K562 (cell line): ENCODE data around the gene FES. TPM values are rescaled to one million over a fixed set of nuclear protein-coding genes. Genes with fewer than 3 reads are reported as not detected.

Source experiments
- ATAC-seq: fragments of 200-7000 bp; cut with Tn5 transposase; 3 replicates; pipeline ENCODE4 v1.9.1; 2020; ENCODE audit warnings: moderate library complexity
- BruUV-seq: library from RNA; stranded (reverse); fragments of 400-500 nt; replicated peaks from 2 replicates; lab custom pipeline; 2021; lab: Mats Ljungman, UMichigan
- CTCF ChIA-PET: fragments of 300-600 bp; formaldehyde crosslinking; extraction: SDS; loops from one replicate; lab custom pipeline; 2021; ENCODE audit warnings: low intra/inter-chr PET ratio; lab: Yijun Ruan, JAX
- POLR2A ChIA-PET: fragments of 300-600, 350-650 bp; sonication (Branson Sonifier 250); formaldehyde crosslinking; extraction: SDS; loops from one replicate; lab custom pipeline; 2021; ENCODE audit warnings: antibody characterized with exemption, inconsistent platforms; lab: Yijun Ruan, JAX
- DNase-seq, 4 experiments: peaks; one replicate each; pipeline versions ENCODE4 v3.0.0 to v3.0.0-alpha.2; 2011 to 2018; ENCODE audit warnings: low spot score in 3 of 4, mixed read lengths in 3 of 4; ENCODE audit errors: extremely low read depth in 1 of 4
- FAIRE-seq: peaks from 2 replicates; lab custom pipeline; 2011; peaks lifted over from hg19 to GRCh38; lab: Jason Lieb, UNC
- H2AFZ ChIP-seq: 2 replicates; pipeline ENCODE4 v1.6.0; 2011; ENCODE audit warnings: low read depth, low read length, control low read depth, inconsistent platforms
- H3K27ac ChIP-seq: fragments of 200-600 bp; 3 replicates; pipeline ENCODE4 v1.8.0; 2011; ENCODE audit warnings: low read depth, mild to moderate bottlenecking, control low read depth, inconsistent platforms, low read length, moderate library complexity, mixed read lengths; ENCODE audit errors: extremely low read depth
- H3K27me3 ChIP-seq, 2 experiments: fragments of 300-600 bp in 1 of 2; 2 replicates in 1 of 2; 3 replicates in 1 of 2; pipeline versions ENCODE4 v1.6.0 to v1.8.0; 2011; ENCODE audit warnings: inconsistent platforms in 2 of 2, low read length in 2 of 2, mild to moderate bottlenecking in 1 of 2, mixed read lengths in 1 of 2, moderate library complexity in 1 of 2; ENCODE audit not compliant: control insufficient read depth in 2 of 2, insufficient read depth in 2 of 2
- H3K36me3 ChIP-seq: fragments of 300-600 bp; 3 replicates; pipeline ENCODE4 v1.8.0; 2011; ENCODE audit warnings: mild to moderate bottlenecking, low read length, inconsistent platforms; ENCODE audit not compliant: control insufficient read depth, insufficient read depth
- H3K4me1 ChIP-seq, 2 experiments: fragments of 200-600 bp in 1 of 2; replicated peaks in 1 of 2; 2 replicates in 1 of 2; 3 replicates in 1 of 2; pipeline versions ENCODE4 v1.5.1 to v1.8.0; 2011; ENCODE audit warnings: inconsistent platforms in 2 of 2, low read length in 2 of 2, mild to moderate bottlenecking in 1 of 2, mixed read lengths in 1 of 2, moderate library complexity in 1 of 2; ENCODE audit not compliant: control insufficient read depth in 2 of 2, insufficient read depth in 2 of 2
- H3K4me2 ChIP-seq: 2 replicates; pipeline ENCODE4 v1.6.1; 2011; ENCODE audit warnings: low read length, control low read depth, inconsistent platforms, mixed read lengths; ENCODE audit not compliant: insufficient read depth
- H3K4me3 ChIP-seq: fragments of 200-600 bp; sonication (generic), shearing (Covaris generic); 2 replicates; pipeline ENCODE4 v1.5.1; 2016; ENCODE audit warnings: control low read depth, inconsistent platforms
- H3K79me2 ChIP-seq: fragments of 200-600 bp; 3 replicates; pipeline ENCODE4 v1.8.0; 2011; ENCODE audit warnings: low read length, inconsistent platforms; ENCODE audit not compliant: control insufficient read depth, insufficient read depth
- H3K9ac ChIP-seq, 2 experiments: 2 replicates each; pipeline versions ENCODE4 v1.6.0 to v1.6.1; 2011; ENCODE audit warnings: low read depth in 2 of 2, low read length in 2 of 2, control low read depth in 1 of 2, inconsistent platforms in 1 of 2, mild to moderate bottlenecking in 1 of 2, mixed read lengths in 1 of 2; ENCODE audit not compliant: insufficient read depth in 1 of 2
- H3K9me1 ChIP-seq: one replicate; pipeline ENCODE4 v1.6.0; 2011; ENCODE audit warnings: inconsistent platforms, mild to moderate bottlenecking, low read length, moderate library complexity; ENCODE audit not compliant: control insufficient read depth, insufficient read depth
- H3K9me3 ChIP-seq: replicated peaks from 2 replicates; pipeline ENCODE4 v1.5.1; 2011; ENCODE audit warnings: low read depth, low read length, inconsistent platforms; ENCODE audit not compliant: control insufficient read depth, insufficient read depth
- H4K20me1 ChIP-seq: replicated peaks from 2 replicates; pipeline ENCODE4 v1.6.1; 2011; ENCODE audit warnings: low read length, inconsistent platforms, mixed read lengths; ENCODE audit not compliant: control insufficient read depth, insufficient read depth
- CTCF ChIP-seq, 3 experiments: IDR thresholded peaks in 2 of 3; conservative IDR thresholded peaks in 1 of 3; 2 replicates each; pipeline ENCODE4 v1.5.1; 2011 to 2012; ENCODE audit warnings: low read length in 3 of 3, mild to moderate bottlenecking in 3 of 3, control low read depth in 2 of 3, improper control_type of control experiment in 1 of 3, inconsistent platforms in 1 of 3, low read depth in 1 of 3, mixed read lengths in 1 of 3, moderate library complexity in 1 of 3; ENCODE audit not compliant: insufficient read depth in 2 of 3
- JUNB ChIP-seq: fragments of 450-650 bp; formaldehyde crosslinking; conservative IDR thresholded peaks from 2 replicates; pipeline ENCODE4 v1.4.0; 2020; ENCODE audit warnings: mild to moderate bottlenecking
- NCOA2 ChIP-seq, 2 experiments: fragments of 450-650 bp; IDR thresholded peaks; 2 replicates each; pipeline ENCODE4 v1.6.1; 2018; ENCODE audit warnings: mild to moderate bottlenecking in 2 of 2, moderate library complexity in 1 of 2; ENCODE audit not compliant: partially characterized antibody in 2 of 2
- SMAD1 ChIP-seq: fragments of 150-350 bp; IDR thresholded peaks from 2 replicates; pipeline ENCODE4 v1.6.1; 2014; ENCODE audit warnings: low read length, low read depth; ENCODE audit not compliant: partially characterized antibody
- ZBTB1 ChIP-seq: sonication (generic); formaldehyde crosslinking; IDR thresholded peaks from 2 replicates; pipeline ENCODE4 v1.8.1; 2023; ENCODE audit warnings: missing genetic modification reagents, low read depth, mild to moderate bottlenecking, borderline replicate concordance
- WGBS: fragments of 100-300 bp; shearing (Covaris generic); methylation state at CpG from one replicate; pipeline ENCODE4 v1.1.6; 2016; ENCODE audit warnings: low coverage, mixed read lengths; ENCODE audit not compliant: insufficient coverage; ENCODE audit errors: missing lambda C conversion rate; 5-methylcytosine and 5-hydroxymethylcytosine counted together
- in situ Hi-C: fragments of 300-500 bp; cut with MboI; formaldehyde crosslinking; loops from 4 replicates; pipeline ENCODE4 v1.15.0; 2018; ENCODE audit warnings: inconsistent platforms, mixed read lengths
- intact Hi-C: fragments of 100-400 bp; cut with micrococcal nuclease; formaldehyde crosslinking; loops from 2 replicates; pipeline ENCODE4 v1.14.2; 2022
- polyA plus RNA-seq, 8 experiments: library from polyadenylated mRNA; depleted of rRNA in 4 of 8; stranded (reverse) in 5 of 8; unstranded in 3 of 8; fragments of >200 nt; fragmentation: Nextera tagmentation in 2 of 8; fragmentation: Illumina TruSeq in 1 of 8; extraction: Ambion mirVana in 2 of 8; extraction: Trizol in 1 of 8; gene quantifications; 2 replicates each; pipeline versions ENCODE4 v1.2.1 to v1.2.3, GENCODE V29; 2011 to 2014; ENCODE audit warnings: inconsistent platforms in 1 of 8, missing spikeins in 1 of 8
- total RNA-seq, 7 experiments: library from RNA; depleted of rRNA in 6 of 7; stranded (reverse); fragments of >200 nt in 6 of 7; fragmentation: Illumina TruSeq in 2 of 7; extraction: Trizol in 2 of 7; gene quantifications; 2 replicates each; pipeline versions ENCODE4 v1.2.1 to v1.2.3, GENCODE V29; 2011 to 2021; ENCODE audit warnings: low replicate concordance in 1 of 7
- TF ChIP-seq, protein P1 (sequence below), 3 experiments: fragments of 200-800 bp in 1 of 3; sonication (Bioruptor generic) in 1 of 3; sonication (generic) in 1 of 3; formaldehyde crosslinking in 1 of 3; IDR thresholded peaks; 2 replicates each; pipeline versions ENCODE4 v1.6.1 to v1.8.0; 2016 to 2022; ENCODE audit warnings: mild to moderate bottlenecking in 2 of 3, missing compliant biosample characterization in 2 of 3, missing genetic modification characterization in 2 of 3, missing genetic modification reagents in 1 of 3

FES gene
- total and polyA plus RNA-seq, 9 of the 15 experiments (the other 6 are each of a cell fraction or from before 2014, with no cell fraction given) = 0.38 to 2.6 (median 0.82) TPM

- no peak for TF ChIP-seq JUNB
- TF ChIP-seq, all 486 proteins: peak for 40
These were observed 11.7 kb upstream of the FES start (continued) for GRCh38 chr15:90872486-90873184.

- POLR2A ChIA-PET = interaction anchor here (0.6 to 2.0 kb wide), 7 partner anchors 8 to 1296 kb away, joined by 3 to 6 read pairs (median 4); no protein-coding TSS in a partner anchor
- BruUV-seq = no TSS peak
These were observed 10.8 kb upstream of the FES start for GRCh38 chr15:90873488-90873997.

More at GRCh38 chr15:90873488-90873997, 10.8 kb upstream of the FES start:
- Histone ChIP-seq H3K27ac (peak overlapping the region; percentile 96), H3K79me2 (peaks cover 68% of the 10 kb centered on the region), H2AFZ (no peak overlapping the region), H3K9me3 (no peaks in the 10 kb centered on the region)
- no peak for ATAC-seq
- in situ Hi-C loops (no loop called here), intact Hi-C loops (loop anchor here (5.0 kb wide), 3 partner anchors 51 to 221 kb away; partner anchors contain the start of gene BLM)
- CTCF ChIA-PET = no interaction called here
- TF ChIP-seq NCOA2 (IDR thresholded peaks at IDR 0.05; ENCODE audit: partially characterized antibody in 2 of 2) (no peak), SMAD1 (no peak), CTCF (IDR thresholded peaks at IDR 0.05 in 2 of 3, conservative IDR thresholded peaks at IDR 0.05 in 1 of 3; ENCODE audit: insufficient read depth in 2 of 3, low read depth in 1 of 3, low read length in 3 of 3) (peak in 1 of 3 experiments; percentile 1; a peak in 1 of 6 replicates), ZBTB1 (CRISPR knock-in tag) (no peak)
- TF ChIP-seq, protein P1, sequence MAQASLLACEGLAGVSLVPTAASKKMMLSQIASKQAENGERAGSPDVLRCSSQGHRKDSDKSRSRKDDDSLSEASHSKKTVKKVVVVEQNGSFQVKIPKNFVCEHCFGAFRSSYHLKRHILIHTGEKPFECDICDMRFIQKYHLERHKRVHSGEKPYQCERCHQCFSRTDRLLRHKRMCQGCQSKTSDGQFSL (CRISPR knock-in tag; IDR thresholded peaks at IDR 0.05) = peak; percentile 54; the same call in 1 of the 2 replicates
- TF ChIP-seq, protein P1 (tag; IDR thresholded peaks at IDR 0.05) = no peak
- TF ChIP-seq, all 486 proteins: peak for 2
- H4K20me1 ChIP-seq = peaks cover 12% of the 10 kb centered on the region; the same call in 1 of the 2 replicates
- peaks cover 40 to 67% of the 10 kb centered on the region in 2 experiments for H3K4me1 ChIP-seq
- WGBS = 26% methylated on average over 5 of the region's 6 CpGs
- peak overlapping the region; percentile 95 to 96 for H3K9ac ChIP-seq
- H3K36me3 ChIP-seq = peaks cover 54% of the 10 kb centered on the region
- H3K4me3 ChIP-seq = peak overlapping the region; percentile 78
- H3K4me2 ChIP-seq = peak overlapping the region; percentile 91
- no peaks in the 10 kb centered on the region for H3K9me1 ChIP-seq
- FAIRE-seq = no peak
- no peaks in the 10 kb centered on the region for H3K27me3 ChIP-seq
- DNase-seq = no peak
